ENCODE measurements around the gene KCTD12.
A peak's percentile ranks its signal among the peaks of the same experiment; 100 is the strongest.
"Not testable (repeated sequence)": the region's sequence is repeated elsewhere in the genome, so short reads cannot be mapped to it uniquely, and the experiment has no call there.

KCTD12 gene

GRCh38 chr13:76913898-76914297 lies 27.7 kb upstream of the KCTD12 start:
- Histone ChIP-seq H3K27ac (ENCODE audit: low read length) (no peak overlapping the region), H3K27me3 (ENCODE audit: insufficient read depth, low read length, poor library complexity) (peaks cover 5% of the 10 kb centered on the region), H4K20me1 (ENCODE audit: insufficient read depth, low read length) (no peaks in the 10 kb centered on the region), H2AFZ (ENCODE audit: low read depth, low read length) (no peak overlapping the region), H3K79me2 (ENCODE audit: insufficient read depth, low read length) (no peaks in the 10 kb centered on the region), H3K9ac (ENCODE audit: low read depth, low read length) (no peak overlapping the region), H3K36me3 (ENCODE audit: insufficient read depth, low read length) (no peaks in the 10 kb centered on the region), H3K4me2 (ENCODE audit: insufficient read depth, low read length) (no peak overlapping the region), H3K4me1 (ENCODE audit: insufficient read depth, low read length) (no peaks in the 10 kb centered on the region), H3K9me3 (ENCODE audit: insufficient read depth, low read length, severe bottlenecking) (no peaks in the 10 kb centered on the region), H3K4me3 (ENCODE audit: low read depth in 1 of 2, low read length in 2 of 2) (no peak overlapping the region)
- no peak for ATAC-seq (ENCODE audit: insufficient read depth, low read depth)
- DNase-seq: no peak
- TF ChIP-seq EZH2 (IDR thresholded peaks at IDR 0.05; ENCODE audit: borderline replicate concordance, low read depth, low read length, severe bottlenecking) (no peak), CTCF (IDR thresholded peaks at IDR 0.05; ENCODE audit: borderline replicate concordance, extremely low read depth, low read length, poor library complexity, severe bottlenecking) (no peak)

- no peaks in the 10 kb centered on the region for H3K4me1 ChIP-seq (ENCODE audit: insufficient read depth, low read length)
- TF ChIP-seq CTCF (IDR thresholded peaks at IDR 0.05; ENCODE audit: borderline replicate concordance, extremely low read depth, low read length, poor library complexity, severe bottlenecking): no peak
- no peak for TF ChIP-seq EZH2 (IDR thresholded peaks at IDR 0.05; ENCODE audit: borderline replicate concordance, low read depth, low read length, severe bottlenecking)
- H2AFZ ChIP-seq (ENCODE audit: low read depth, low read length): no peak overlapping the region
- no peak for ATAC-seq (ENCODE audit: insufficient read depth, low read depth)
- no peak overlapping the region for H3K9ac ChIP-seq (ENCODE audit: low read depth, low read length)
- H3K27me3 ChIP-seq (ENCODE audit: insufficient read depth, low read length, poor library complexity): peaks cover 5% of the 10 kb centered on the region
- H4K20me1 ChIP-seq (ENCODE audit: insufficient read depth, low read length): no peaks in the 10 kb centered on the region
- DNase-seq: no peak
- H3K4me3 ChIP-seq (ENCODE audit: low read depth in 1 of 2, low read length in 2 of 2): no peak overlapping the region
- no peak overlapping the region for H3K27ac ChIP-seq (ENCODE audit: low read length)
- no peaks in the 10 kb centered on the region for H3K36me3 ChIP-seq (ENCODE audit: insufficient read depth, low read length)
- H3K79me2 ChIP-seq (ENCODE audit: insufficient read depth, low read length): no peaks in the 10 kb centered on the region
- no peak overlapping the region for H3K4me2 ChIP-seq (ENCODE audit: insufficient read depth, low read length)
- H3K9me3 ChIP-seq (ENCODE audit: insufficient read depth, low read length, severe bottlenecking): no peaks in the 10 kb centered on the region
Observed at GRCh38 chr13:76912476-76912875, 26.3 kb upstream of the KCTD12 start.

GRCh38 chr13:76904507-76904906 lies 18.3 kb upstream of the KCTD12 start:
- Histone ChIP-seq H3K4me3 (ENCODE audit: low read depth in 1 of 2, low read length in 2 of 2) (no peak overlapping the region), H4K20me1 (ENCODE audit: insufficient read depth, low read length) (no peaks in the 10 kb centered on the region), H3K9ac (ENCODE audit: low read depth, low read length) (no peak overlapping the region), H3K27ac (ENCODE audit: low read length) (no peak overlapping the region), H3K4me2 (ENCODE audit: insufficient read depth, low read length) (no peak overlapping the region), H2AFZ (ENCODE audit: low read depth, low read length) (no peak overlapping the region), H3K27me3 (ENCODE audit: insufficient read depth, low read length, poor library complexity) (peaks cover 3% of the 10 kb centered on the region), H3K4me1 (ENCODE audit: insufficient read depth, low read length) (no peaks in the 10 kb centered on the region), H3K9me3 (ENCODE audit: insufficient read depth, low read length, severe bottlenecking) (peaks cover under 1% of the 10 kb centered on the region), H3K79me2 (ENCODE audit: insufficient read depth, low read length) (no peaks in the 10 kb centered on the region), H3K36me3 (ENCODE audit: insufficient read depth, low read length) (no peaks in the 10 kb centered on the region)
- DNase-seq (no peak), ATAC-seq (ENCODE audit: insufficient read depth, low read depth) (no peak)
- TF ChIP-seq EZH2 (IDR thresholded peaks at IDR 0.05; ENCODE audit: borderline replicate concordance, low read depth, low read length, severe bottlenecking): no peak

- Histone ChIP-seq H3K36me3 (ENCODE audit: insufficient read depth, low read length) (no peaks in the 10 kb centered on the region), H3K27ac (ENCODE audit: low read length) (no peak overlapping the region), H3K9ac (ENCODE audit: low read depth, low read length) (no peak overlapping the region), H3K79me2 (ENCODE audit: insufficient read depth, low read length) (no peaks in the 10 kb centered on the region), H3K9me3 (ENCODE audit: insufficient read depth, low read length, severe bottlenecking) (peaks cover 6% of the 10 kb centered on the region), H3K4me1 (ENCODE audit: insufficient read depth, low read length) (no peaks in the 10 kb centered on the region), H2AFZ (ENCODE audit: low read depth, low read length) (no peak overlapping the region), H3K4me3 (ENCODE audit: low read depth in 1 of 2, low read length in 2 of 2) (no peak overlapping the region), H4K20me1 (ENCODE audit: insufficient read depth, low read length) (no peaks in the 10 kb centered on the region), H3K27me3 (ENCODE audit: insufficient read depth, low read length, poor library complexity) (peaks cover 3% of the 10 kb centered on the region), H3K4me2 (ENCODE audit: insufficient read depth, low read length) (no peak overlapping the region)
- ATAC-seq (ENCODE audit: insufficient read depth, low read depth) (peak; percentile 84), DNase-seq (peak; percentile 68)
- TF ChIP-seq EZH2 (IDR thresholded peaks at IDR 0.05; ENCODE audit: borderline replicate concordance, low read depth, low read length, severe bottlenecking): no peak
- TF ChIP-seq CTCF (IDR thresholded peaks at IDR 0.05; ENCODE audit: borderline replicate concordance, extremely low read depth, low read length, poor library complexity, severe bottlenecking): peak; percentile 98
Observed at GRCh38 chr13:76903544-76904162, 17.4 kb upstream of the KCTD12 start.

- DNase-seq; H2AFZ ChIP-seq (ENCODE audit: low read depth, low read length); H3K4me1 ChIP-seq (ENCODE audit: insufficient read depth, low read length); H3K9me3 ChIP-seq (ENCODE audit: insufficient read depth, low read length, severe bottlenecking); H4K20me1 ChIP-seq (ENCODE audit: insufficient read depth, low read length); H3K79me2 ChIP-seq (ENCODE audit: insufficient read depth, low read length); H3K4me2 ChIP-seq (ENCODE audit: insufficient read depth, low read length); H3K27ac ChIP-seq (ENCODE audit: low read length); ATAC-seq (ENCODE audit: insufficient read depth, low read depth); H3K36me3 ChIP-seq (ENCODE audit: insufficient read depth, low read length); H3K9ac ChIP-seq (ENCODE audit: low read depth, low read length); H3K4me3 ChIP-seq (ENCODE audit: low read depth in 1 of 2, low read length in 2 of 2): not testable (repeated sequence)
- peaks cover 14% of the 10 kb centered on the region for H3K27me3 ChIP-seq (ENCODE audit: insufficient read depth, low read length, poor library complexity)
Observed at GRCh38 chr13:76899066-76899465, 12.9 kb upstream of the KCTD12 start.

- H3K36me3 ChIP-seq (ENCODE audit: insufficient read depth, low read length); H4K20me1 ChIP-seq (ENCODE audit: insufficient read depth, low read length); H3K4me3 ChIP-seq (ENCODE audit: low read depth in 1 of 2, low read length in 2 of 2); H3K4me2 ChIP-seq (ENCODE audit: insufficient read depth, low read length); DNase-seq; ATAC-seq (ENCODE audit: insufficient read depth, low read depth); H3K79me2 ChIP-seq (ENCODE audit: insufficient read depth, low read length); H3K9ac ChIP-seq (ENCODE audit: low read depth, low read length); H3K4me1 ChIP-seq (ENCODE audit: insufficient read depth, low read length); H3K9me3 ChIP-seq (ENCODE audit: insufficient read depth, low read length, severe bottlenecking); H3K27ac ChIP-seq (ENCODE audit: low read length); H2AFZ ChIP-seq (ENCODE audit: low read depth, low read length): not testable (repeated sequence)
- peaks cover 24% of the 10 kb centered on the region for H3K27me3 ChIP-seq (ENCODE audit: insufficient read depth, low read length, poor library complexity)
Observed at GRCh38 chr13:76897171-76897570, 11.0 kb upstream of the KCTD12 start.
